IMR-90 (cell line): ENCODE data around the gene ZNF747.
A peak's percentile ranks its signal among the peaks of the same experiment; 100 is the strongest.

ENCODE experiments used
- BHLHE40 ChIP-seq: fragments of 150-350 bp; IDR thresholded peaks from 2 replicates; pipeline ENCODE4 v1.6.1; 2016; ENCODE audit warnings: mild to moderate bottlenecking, low read depth, low read length
- CEBPB ChIP-seq: IDR thresholded peaks from 2 replicates; pipeline ENCODE4 v1.6.1; 2012; ENCODE audit warnings: low read depth, low read length, improper control_type of control experiment
- CHD1 ChIP-seq: IDR thresholded peaks from 2 replicates; pipeline ENCODE4 v1.6.1; 2012; ENCODE audit warnings: low read depth, low read length, improper control_type of control experiment
- MAFK ChIP-seq: IDR thresholded peaks from 2 replicates; pipeline ENCODE4 v1.6.1; 2012; ENCODE audit warnings: low read depth, low read length, improper control_type of control experiment
- POLR2A ChIP-seq: IDR thresholded peaks from 2 replicates; pipeline ENCODE4 v1.6.1; 2012; ENCODE audit warnings: mild to moderate bottlenecking, low read depth, low read length
- RAD21 ChIP-seq: IDR thresholded peaks from 2 replicates; pipeline ENCODE4 v1.6.1; 2012; ENCODE audit warnings: low read length, improper control_type of control experiment
- RFX5 ChIP-seq: IDR thresholded peaks from 2 replicates; pipeline ENCODE4 v1.8.0; 2012; ENCODE audit warnings: low read depth, mild to moderate bottlenecking, low read length, moderate library complexity
- SMC3 ChIP-seq: fragments of 150-350 bp; IDR thresholded peaks from 2 replicates; pipeline ENCODE4 v1.6.1; 2016; ENCODE audit warnings: low read depth, mild to moderate bottlenecking, antibody characterized with exemption, low read length, moderate library complexity
- USF2 ChIP-seq: fragments of 150-350 bp; IDR thresholded peaks from 2 replicates; pipeline ENCODE4 v1.6.1; 2017; ENCODE audit warnings: mild to moderate bottlenecking, antibody characterized with exemption, low read length, low read depth
- TF ChIP-seq, protein P1 (sequence below): conservative IDR thresholded peaks from 2 replicates; pipeline ENCODE4 v1.5.1; 2012; ENCODE audit warnings: mild to moderate bottlenecking, low read depth, low read length, improper control_type of control experiment

- TF ChIP-seq SMC3 (no peak), RFX5 (no peak), CEBPB (no peak), MAFK (no peak), USF2 (no peak), CHD1 (no peak), POLR2A (no peak), RAD21 (no peak), BHLHE40 (no peak)
- TF ChIP-seq, protein P1, sequence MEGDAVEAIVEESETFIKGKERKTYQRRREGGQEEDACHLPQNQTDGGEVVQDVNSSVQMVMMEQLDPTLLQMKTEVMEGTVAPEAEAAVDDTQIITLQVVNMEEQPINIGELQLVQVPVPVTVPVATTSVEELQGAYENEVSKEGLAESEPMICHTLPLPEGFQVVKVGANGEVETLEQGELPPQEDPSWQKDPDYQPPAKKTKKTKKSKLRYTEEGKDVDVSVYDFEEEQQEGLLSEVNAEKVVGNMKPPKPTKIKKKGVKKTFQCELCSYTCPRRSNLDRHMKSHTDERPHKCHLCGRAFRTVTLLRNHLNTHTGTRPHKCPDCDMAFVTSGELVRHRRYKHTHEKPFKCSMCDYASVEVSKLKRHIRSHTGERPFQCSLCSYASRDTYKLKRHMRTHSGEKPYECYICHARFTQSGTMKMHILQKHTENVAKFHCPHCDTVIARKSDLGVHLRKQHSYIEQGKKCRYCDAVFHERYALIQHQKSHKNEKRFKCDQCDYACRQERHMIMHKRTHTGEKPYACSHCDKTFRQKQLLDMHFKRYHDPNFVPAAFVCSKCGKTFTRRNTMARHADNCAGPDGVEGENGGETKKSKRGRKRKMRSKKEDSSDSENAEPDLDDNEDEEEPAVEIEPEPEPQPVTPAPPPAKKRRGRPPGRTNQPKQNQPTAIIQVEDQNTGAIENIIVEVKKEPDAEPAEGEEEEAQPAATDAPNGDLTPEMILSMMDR, result 0 out of 2 replicates have a peak, but pooled peaks have one; percentile 14
Observed at GRCh38 chr16:30482366-30482765, 52.3 kb downstream of the ZNF747 start.
